HEK293T (cell line): ENCODE measurements around the gene CLIP4.

ENCODE experiments used
- ARNT ChIP-seq: fragments of 450-650 bp; IDR thresholded peaks from 2 replicates; pipeline ENCODE4 v1.6.1; 2017; ENCODE audit warnings: mild to moderate bottlenecking
- BHLHE40 ChIP-seq: fragments of 450-650 bp; IDR thresholded peaks from 2 replicates; pipeline ENCODE4 v1.6.1; 2016; ENCODE audit warnings: mild to moderate bottlenecking, moderate library complexity, borderline replicate concordance
- ELF4 ChIP-seq: fragments of 450-650 bp; IDR thresholded peaks from 2 replicates; pipeline ENCODE4 v1.6.1; 2017; ENCODE audit warnings: antibody characterized with exemption
- FOXA1 ChIP-seq: fragments of 450-650 bp; IDR thresholded peaks from 2 replicates; pipeline ENCODE4 v1.6.1; 2016; ENCODE audit warnings: mild to moderate bottlenecking
- FOXK2 ChIP-seq: fragments of 450-650 bp; IDR thresholded peaks from 2 replicates; pipeline ENCODE4 v1.6.1; 2016; ENCODE audit warnings: mild to moderate bottlenecking
- FOXM1 ChIP-seq: fragments of 450-650 bp; IDR thresholded peaks from 2 replicates; pipeline ENCODE4 v1.6.1; 2017; ENCODE audit warnings: mild to moderate bottlenecking, borderline replicate concordance
- HDGF ChIP-seq: fragments of 450-650 bp; IDR thresholded peaks from 2 replicates; pipeline ENCODE4 v1.6.1; 2017; ENCODE audit warnings: antibody characterized with exemption, borderline replicate concordance
- L3MBTL2 ChIP-seq: fragments of 450-650 bp; conservative IDR thresholded peaks from 2 replicates; pipeline ENCODE4 v1.6.1; 2016; ENCODE audit warnings: mild to moderate bottlenecking
- NFRKB ChIP-seq: fragments of 450-650 bp; IDR thresholded peaks from 2 replicates; pipeline ENCODE4 v1.6.1; 2016; ENCODE audit warnings: mild to moderate bottlenecking, moderate library complexity
- PKNOX1 ChIP-seq: fragments of 450-650 bp; IDR thresholded peaks from 2 replicates; pipeline ENCODE4 v1.6.1; 2016
- SP1 ChIP-seq: fragments of 450-650 bp; IDR thresholded peaks from 2 replicates; pipeline ENCODE4 v1.6.1; 2017
- SUZ12 ChIP-seq: fragments of 450-650 bp; IDR thresholded peaks from 2 replicates; pipeline ENCODE4 v1.6.1; 2016; ENCODE audit warnings: mild to moderate bottlenecking
- TARDBP ChIP-seq: fragments of 450-650 bp; IDR thresholded peaks from 2 replicates; pipeline ENCODE4 v1.6.1; 2016

- TF ChIP-seq BHLHE40 (no peak), PKNOX1 (no peak), HDGF (no peak), FOXA1 (no peak), FOXM1 (no peak), SP1 (no peak), ARNT (no peak), TARDBP (no peak), SUZ12 (no peak), ELF4 (no peak), FOXK2 (no peak), NFRKB (no peak), L3MBTL2 (no peak)
These were observed 46.7 kb upstream of the CLIP4 start for GRCh38 chr2:29068513-29068912.
